ENCODE data around the gene QARS1. TPM values are rescaled to one million over a fixed set of nuclear protein-coding genes. Genes with fewer than 3 reads are reported as not detected.

The QARS1 gene
- total RNA-seq, 1 experiment from 2014 or later, result 326 TPM

GRCh38 chr3:49122451-49122850, 17.9 kb upstream of the QARS1 start:
- DNase-seq (ENCODE audit: low read depth), result no peak
- in situ Hi-C loops (cut with HindIII; ENCODE audit: low pct_unique_long_range_greater_than_20kb, low sequenced_read_pairs), result no loop called here

GRCh38 chr3:49122022-49122421, 17.5 kb upstream of the QARS1 start:
- in situ Hi-C loops (cut with HindIII; ENCODE audit: low pct_unique_long_range_greater_than_20kb, low sequenced_read_pairs), result no loop called here
- DNase-seq (ENCODE audit: low read depth), result no peak

GRCh38 chr3:49121132-49121736, 16.7 kb upstream of the QARS1 start:
- no peak for DNase-seq (ENCODE audit: low read depth)
- in situ Hi-C loops (cut with HindIII; ENCODE audit: low pct_unique_long_range_greater_than_20kb, low sequenced_read_pairs), result no loop called here

GRCh38 chr3:49120438-49121131, 16.0 kb upstream of the QARS1 start, which contains the start of gene USP19:
USP19 (minus strand) TSS chr3:49120823; CDS start chr3:49119145, 1,678 bp downstream.
- peak; percentile 87 for DNase-seq (ENCODE audit: low read depth)
- in situ Hi-C loops (cut with HindIII; ENCODE audit: low pct_unique_long_range_greater_than_20kb, low sequenced_read_pairs), result no loop called here

GRCh38 chr3:49120096-49120437, 15.5 kb upstream of the QARS1 start:
- in situ Hi-C loops (cut with HindIII; ENCODE audit: low pct_unique_long_range_greater_than_20kb, low sequenced_read_pairs), result no loop called here
- no peak for DNase-seq (ENCODE audit: low read depth)

- no peak for DNase-seq (ENCODE audit: low read depth)
- in situ Hi-C loops (cut with HindIII; ENCODE audit: low pct_unique_long_range_greater_than_20kb, low sequenced_read_pairs), result no loop called here
Observed at GRCh38 chr3:49119439-49119838, 14.9 kb upstream of the QARS1 start.

GRCh38 chr3:49119036-49119435, 14.5 kb upstream of the QARS1 start:
- DNase-seq (ENCODE audit: low read depth), result no peak
- in situ Hi-C loops (cut with HindIII; ENCODE audit: low pct_unique_long_range_greater_than_20kb, low sequenced_read_pairs), result no loop called here

- in situ Hi-C loops (cut with HindIII; ENCODE audit: low pct_unique_long_range_greater_than_20kb, low sequenced_read_pairs), result no loop called here
- no peak for DNase-seq (ENCODE audit: low read depth)
Observed at GRCh38 chr3:49112262-49112661, 7.7 kb upstream of the QARS1 start.

GRCh38 chr3:49111347-49111746, 6.8 kb upstream of the QARS1 start:
- in situ Hi-C loops (cut with HindIII; ENCODE audit: low pct_unique_long_range_greater_than_20kb, low sequenced_read_pairs), result no loop called here
- DNase-seq (ENCODE audit: low read depth), result no peak

GRCh38 chr3:49110780-49111179, 6.2 kb upstream of the QARS1 start:
- DNase-seq (ENCODE audit: low read depth), result no peak
- in situ Hi-C loops (cut with HindIII; ENCODE audit: low pct_unique_long_range_greater_than_20kb, low sequenced_read_pairs), result no loop called here

GRCh38 chr3:49108346-49108745, 3.8 kb upstream of the QARS1 start:
- in situ Hi-C loops (cut with HindIII; ENCODE audit: low pct_unique_long_range_greater_than_20kb, low sequenced_read_pairs), result no loop called here
- no peak for DNase-seq (ENCODE audit: low read depth)

GRCh38 chr3:49104052-49104426, 518 bp downstream of the QARS1 start:
- DNase-seq (ENCODE audit: low read depth), result peak; percentile 12
- in situ Hi-C loops (cut with HindIII; ENCODE audit: low pct_unique_long_range_greater_than_20kb, low sequenced_read_pairs), result no loop called here

GRCh38 chr3:49100046-49100615, 4.4 kb downstream of the QARS1 start:
- no peak for DNase-seq (ENCODE audit: low read depth)
- in situ Hi-C loops (cut with HindIII; ENCODE audit: low pct_unique_long_range_greater_than_20kb, low sequenced_read_pairs), result no loop called here

- no peak for DNase-seq (ENCODE audit: low read depth)
- in situ Hi-C loops (cut with HindIII; ENCODE audit: low pct_unique_long_range_greater_than_20kb, low sequenced_read_pairs), result no loop called here
Observed at GRCh38 chr3:49098910-49099630, 5.5 kb downstream of the QARS1 start.

GRCh38 chr3:49098429-49098828, 6.1 kb downstream of the QARS1 start:
- no peak for DNase-seq (ENCODE audit: low read depth)
- in situ Hi-C loops (cut with HindIII; ENCODE audit: low pct_unique_long_range_greater_than_20kb, low sequenced_read_pairs), result no loop called here

- DNase-seq (ENCODE audit: low read depth), result peak; percentile 98
- in situ Hi-C loops (cut with HindIII; ENCODE audit: low pct_unique_long_range_greater_than_20kb, low sequenced_read_pairs), result no loop called here
Observed at GRCh38 chr3:49093853-49094767, 10.4 kb downstream of the QARS1 start, which contains the start of gene QRICH1. QRICH1 (minus strand) TSS chr3:49094071; CDS start chr3:49077017, 17,054 bp downstream.

GRCh38 chr3:49092938-49093852, 11.4 kb downstream of the QARS1 start:
- DNase-seq (ENCODE audit: low read depth), result peak; percentile 73
- in situ Hi-C loops (cut with HindIII; ENCODE audit: low pct_unique_long_range_greater_than_20kb, low sequenced_read_pairs), result no loop called here

Measured in Caki2 (cell line).